HepG2 (cell line): ENCODE measurements around the gene TOMM22. TPM values are rescaled to one million over a fixed set of nuclear protein-coding genes. Genes with fewer than 3 reads are reported as not detected.
A peak's percentile ranks its signal among the peaks of the same experiment; 100 is the strongest.

ENCODE experiments used
- DPF2 ChIP-seq: sonication (generic); formaldehyde crosslinking; IDR thresholded peaks from 2 replicates; pipeline ENCODE4 v1.4.0; 2020; ENCODE audit warnings: mild to moderate bottlenecking, low read depth, missing genetic modification reagents, borderline replicate concordance
- IRX3 ChIP-seq: sonication (generic); formaldehyde crosslinking; IDR thresholded peaks from 2 replicates; pipeline ENCODE4 v1.8.1; 2023; ENCODE audit warnings: mild to moderate bottlenecking, low read depth, missing genetic modification reagents, borderline replicate concordance
- NR2F2 ChIP-seq: IDR thresholded peaks from 2 replicates; pipeline ENCODE4 v1.6.1; 2012; ENCODE audit warnings: low read depth, inconsistent platforms, borderline replicate concordance
- NR3C1 ChIP-seq: sonication (generic); formaldehyde crosslinking; IDR thresholded peaks from 2 replicates; pipeline ENCODE4 v1.4.0; 2020; ENCODE audit warnings: missing genetic modification reagents
- PHF20 ChIP-seq: sonication (generic); formaldehyde crosslinking; IDR thresholded peaks from 2 replicates; pipeline ENCODE4 v1.5.0; 2020; ENCODE audit warnings: mild to moderate bottlenecking, missing genetic modification reagents
- SALL2 ChIP-seq: sonication (generic); formaldehyde crosslinking; IDR thresholded peaks from 2 replicates; pipeline ENCODE4 v1.8.1; 2023; ENCODE audit warnings: mild to moderate bottlenecking, missing genetic modification reagents, inconsistent platforms
- SRSF1 ChIP-seq: fragments of 200-400 bp; formaldehyde crosslinking; optimal IDR thresholded peaks from 2 replicates; pipeline ENCODE3; 2017; ENCODE audit warnings: mild to moderate bottlenecking, low read depth, low read length, moderate library complexity
- XRCC5 ChIP-seq: fragments of 200-400 bp; formaldehyde crosslinking; optimal IDR thresholded peaks from 2 replicates; pipeline ENCODE3; 2017; ENCODE audit warnings: mild to moderate bottlenecking, low read length
- YEATS4 ChIP-seq: sonication (generic); formaldehyde crosslinking; IDR thresholded peaks from 2 replicates; pipeline ENCODE4 v1.4.0; 2020; ENCODE audit warnings: missing genetic modification reagents, borderline replicate concordance
- ZBTB38 ChIP-seq: sonication (generic); formaldehyde crosslinking; IDR thresholded peaks from 2 replicates; pipeline ENCODE4 v1.5.1; 2020; ENCODE audit warnings: mild to moderate bottlenecking, missing genetic modification reagents
- ZNF253 ChIP-seq: sonication (generic); formaldehyde crosslinking; IDR thresholded peaks from 2 replicates; pipeline ENCODE4 v1.8.0; 2022; ENCODE audit warnings: mild to moderate bottlenecking, missing genetic modification reagents, borderline replicate concordance
- polyA plus RNA-seq, 8 experiments: library from polyadenylated mRNA; depleted of rRNA in 3 of 8; stranded (reverse) in 7 of 8; unstranded in 1 of 8; fragments of >200 nt; fragmentation: Illumina TruSeq in 4 of 8; extraction: Trizol in 4 of 8; gene quantifications; 2 replicates each; pipeline versions ENCODE4 v1.2.1 to v1.2.3, GENCODE V29; 2011 to 2016; ENCODE audit warnings: low read depth in 4 of 8, missing spikeins in 1 of 8, mixed read lengths in 1 of 8; ENCODE audit not compliant: insufficient read depth in 1 of 8
- total RNA-seq, 5 experiments: library from RNA; depleted of rRNA; stranded (reverse); fragments of >200 nt; fragmentation: Illumina TruSeq; extraction: Trizol; gene quantifications; 2 replicates each; pipeline ENCODE4 v1.2.3, GENCODE V29; 2016; ENCODE audit warnings: low read depth in 1 of 5
- TF ChIP-seq, protein P1 (sequence below): sonication (generic); formaldehyde crosslinking; IDR thresholded peaks from 2 replicates; pipeline ENCODE4 v1.5.1; 2020; ENCODE audit warnings: mild to moderate bottlenecking, moderate library complexity, missing genetic modification reagents
- TF ChIP-seq, protein P2 (sequence below): sonication (generic); formaldehyde crosslinking; IDR thresholded peaks from 2 replicates; pipeline ENCODE4 v1.5.1; 2020; ENCODE audit warnings: missing genetic modification reagents, mild to moderate bottlenecking, borderline replicate concordance
- TF ChIP-seq, protein P3 (sequence below): sonication (generic); formaldehyde crosslinking; IDR thresholded peaks from 2 replicates; pipeline ENCODE4 v1.4.0; 2020; ENCODE audit warnings: missing genetic modification reagents
- TF ChIP-seq, protein P4 (sequence below): sonication (generic); formaldehyde crosslinking; IDR thresholded peaks from 2 replicates; pipeline ENCODE4 v1.4.0; 2020; ENCODE audit warnings: mild to moderate bottlenecking, missing genetic modification reagents
- TF ChIP-seq, protein P5 (sequence below): sonication (generic); formaldehyde crosslinking; IDR thresholded peaks from 2 replicates; pipeline ENCODE4 v1.9.0; 2021; ENCODE audit warnings: missing genetic modification reagents, borderline replicate concordance

TOMM22 gene
- total and polyA plus RNA-seq, 2 of the 13 experiments (the other 11 are each of a cell fraction or from before 2014, with no cell fraction given) = 46.9 to 118 TPM

DNA sequence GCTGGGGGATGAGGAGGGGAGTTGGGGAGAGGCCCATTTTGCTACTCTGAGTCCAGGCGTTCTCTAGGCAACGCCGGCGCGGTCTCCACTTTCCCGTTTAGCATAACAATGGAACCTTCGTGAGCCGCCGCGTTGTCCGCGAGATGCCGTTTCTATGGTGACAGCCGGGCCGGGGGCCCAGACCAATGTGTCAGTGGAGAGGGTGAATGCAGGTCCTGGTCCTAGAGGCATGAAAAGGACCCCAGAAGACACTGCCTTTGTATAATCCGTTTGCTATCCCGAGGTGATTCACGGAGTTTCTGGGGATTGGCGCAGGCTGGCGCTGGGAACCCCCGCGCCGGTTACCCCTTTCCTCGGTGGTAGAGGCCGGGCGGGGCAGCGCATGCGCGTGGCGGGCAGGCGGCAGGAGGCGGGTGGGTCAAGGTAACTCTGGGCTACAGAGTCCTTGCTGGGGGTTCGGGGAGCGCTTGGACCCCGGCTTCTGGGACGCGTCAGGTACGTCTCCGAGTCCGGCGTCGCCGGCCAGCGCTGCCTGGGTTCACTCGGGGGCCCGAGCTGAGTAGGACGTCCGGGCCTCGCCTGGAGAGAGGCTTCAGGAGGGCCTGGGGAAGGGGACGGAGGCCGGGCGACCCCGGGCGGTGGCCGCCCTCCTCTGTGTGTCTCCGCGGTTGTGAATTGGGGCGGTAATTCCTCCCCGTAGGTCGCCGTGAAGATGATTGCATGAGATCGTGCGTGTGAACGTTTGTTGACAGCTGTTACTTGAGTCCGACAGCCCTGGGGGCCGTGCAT, 25.3 kb upstream of the TOMM22 start, which contains the start of the genes CBY1 and FAM227A (continued):
- TF ChIP-seq, protein P1, sequence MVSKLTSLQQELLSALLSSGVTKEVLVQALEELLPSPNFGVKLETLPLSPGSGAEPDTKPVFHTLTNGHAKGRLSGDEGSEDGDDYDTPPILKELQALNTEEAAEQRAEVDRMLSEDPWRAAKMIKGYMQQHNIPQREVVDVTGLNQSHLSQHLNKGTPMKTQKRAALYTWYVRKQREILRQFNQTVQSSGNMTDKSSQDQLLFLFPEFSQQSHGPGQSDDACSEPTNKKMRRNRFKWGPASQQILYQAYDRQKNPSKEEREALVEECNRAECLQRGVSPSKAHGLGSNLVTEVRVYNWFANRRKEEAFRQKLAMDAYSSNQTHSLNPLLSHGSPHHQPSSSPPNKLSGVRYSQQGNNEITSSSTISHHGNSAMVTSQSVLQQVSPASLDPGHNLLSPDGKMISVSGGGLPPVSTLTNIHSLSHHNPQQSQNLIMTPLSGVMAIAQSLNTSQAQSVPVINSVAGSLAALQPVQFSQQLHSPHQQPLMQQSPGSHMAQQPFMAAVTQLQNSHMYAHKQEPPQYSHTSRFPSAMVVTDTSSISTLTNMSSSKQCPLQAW (CRISPR knock-in tag) = peak; percentile 70; the same call in 1 of the 2 replicates
- TF ChIP-seq, protein P2, sequence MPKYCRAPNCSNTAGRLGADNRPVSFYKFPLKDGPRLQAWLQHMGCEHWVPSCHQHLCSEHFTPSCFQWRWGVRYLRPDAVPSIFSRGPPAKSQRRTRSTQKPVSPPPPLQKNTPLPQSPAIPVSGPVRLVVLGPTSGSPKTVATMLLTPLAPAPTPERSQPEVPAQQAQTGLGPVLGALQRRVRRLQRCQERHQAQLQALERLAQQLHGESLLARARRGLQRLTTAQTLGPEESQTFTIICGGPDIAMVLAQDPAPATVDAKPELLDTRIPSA (CRISPR knock-in tag) = no peak
- TF ChIP-seq SRSF1 = no peak
- TF ChIP-seq, protein P3, sequence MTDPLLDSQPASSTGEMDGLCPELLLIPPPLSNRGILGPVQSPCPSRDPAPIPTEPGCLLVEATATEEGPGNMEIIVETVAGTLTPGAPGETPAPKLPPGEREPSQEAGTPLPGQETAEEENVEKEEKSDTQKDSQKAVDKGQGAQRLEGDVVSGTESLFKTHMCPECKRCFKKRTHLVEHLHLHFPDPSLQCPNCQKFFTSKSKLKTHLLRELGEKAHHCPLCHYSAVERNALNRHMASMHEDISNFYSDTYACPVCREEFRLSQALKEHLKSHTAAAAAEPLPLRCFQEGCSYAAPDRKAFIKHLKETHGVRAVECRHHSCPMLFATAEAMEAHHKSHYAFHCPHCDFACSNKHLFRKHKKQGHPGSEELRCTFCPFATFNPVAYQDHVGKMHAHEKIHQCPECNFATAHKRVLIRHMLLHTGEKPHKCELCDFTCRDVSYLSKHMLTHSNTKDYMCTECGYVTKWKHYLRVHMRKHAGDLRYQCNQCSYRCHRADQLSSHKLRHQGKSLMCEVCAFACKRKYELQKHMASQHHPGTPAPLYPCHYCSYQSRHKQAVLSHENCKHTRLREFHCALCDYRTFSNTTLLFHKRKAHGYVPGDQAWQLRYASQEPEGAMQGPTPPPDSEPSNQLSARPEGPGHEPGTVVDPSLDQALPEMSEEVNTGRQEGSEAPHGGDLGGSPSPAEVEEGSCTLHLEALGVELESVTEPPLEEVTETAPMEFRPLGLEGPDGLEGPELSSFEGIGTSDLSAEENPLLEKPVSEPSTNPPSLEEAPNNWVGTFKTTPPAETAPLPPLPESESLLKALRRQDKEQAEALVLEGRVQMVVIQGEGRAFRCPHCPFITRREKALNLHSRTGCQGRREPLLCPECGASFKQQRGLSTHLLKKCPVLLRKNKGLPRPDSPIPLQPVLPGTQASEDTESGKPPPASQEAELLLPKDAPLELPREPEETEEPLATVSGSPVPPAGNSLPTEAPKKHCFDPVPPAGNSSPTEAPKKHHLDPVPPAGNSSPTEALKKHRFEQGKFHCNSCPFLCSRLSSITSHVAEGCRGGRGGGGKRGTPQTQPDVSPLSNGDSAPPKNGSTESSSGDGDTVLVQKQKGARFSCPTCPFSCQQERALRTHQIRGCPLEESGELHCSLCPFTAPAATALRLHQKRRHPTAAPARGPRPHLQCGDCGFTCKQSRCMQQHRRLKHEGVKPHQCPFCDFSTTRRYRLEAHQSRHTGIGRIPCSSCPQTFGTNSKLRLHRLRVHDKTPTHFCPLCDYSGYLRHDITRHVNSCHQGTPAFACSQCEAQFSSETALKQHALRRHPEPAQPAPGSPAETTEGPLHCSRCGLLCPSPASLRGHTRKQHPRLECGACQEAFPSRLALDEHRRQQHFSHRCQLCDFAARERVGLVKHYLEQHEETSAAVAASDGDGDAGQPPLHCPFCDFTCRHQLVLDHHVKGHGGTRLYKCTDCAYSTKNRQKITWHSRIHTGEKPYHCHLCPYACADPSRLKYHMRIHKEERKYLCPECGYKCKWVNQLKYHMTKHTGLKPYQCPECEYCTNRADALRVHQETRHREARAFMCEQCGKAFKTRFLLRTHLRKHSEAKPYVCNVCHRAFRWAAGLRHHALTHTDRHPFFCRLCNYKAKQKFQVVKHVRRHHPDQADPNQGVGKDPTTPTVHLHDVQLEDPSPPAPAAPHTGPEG (CRISPR knock-in tag) = peak; percentile 63; the same call in 1 of the 2 replicates
- no peak; the same call in 1 of the 2 replicates for TF ChIP-seq ZBTB38 (CRISPR knock-in tag)
- no peak for TF ChIP-seq PHF20 (CRISPR knock-in tag)
- no peak for TF ChIP-seq ZNF253 (CRISPR knock-in tag)
- 0 out of 2 replicates have a peak, but pooled peaks have one; percentile 60 for TF ChIP-seq YEATS4 (CRISPR knock-in tag)
- no peak for TF ChIP-seq SALL2 (CRISPR knock-in tag)
- no peak for TF ChIP-seq XRCC5
- TF ChIP-seq NR2F2 = no peak
- TF ChIP-seq NR3C1 = no peak
- TF ChIP-seq, protein P4, sequence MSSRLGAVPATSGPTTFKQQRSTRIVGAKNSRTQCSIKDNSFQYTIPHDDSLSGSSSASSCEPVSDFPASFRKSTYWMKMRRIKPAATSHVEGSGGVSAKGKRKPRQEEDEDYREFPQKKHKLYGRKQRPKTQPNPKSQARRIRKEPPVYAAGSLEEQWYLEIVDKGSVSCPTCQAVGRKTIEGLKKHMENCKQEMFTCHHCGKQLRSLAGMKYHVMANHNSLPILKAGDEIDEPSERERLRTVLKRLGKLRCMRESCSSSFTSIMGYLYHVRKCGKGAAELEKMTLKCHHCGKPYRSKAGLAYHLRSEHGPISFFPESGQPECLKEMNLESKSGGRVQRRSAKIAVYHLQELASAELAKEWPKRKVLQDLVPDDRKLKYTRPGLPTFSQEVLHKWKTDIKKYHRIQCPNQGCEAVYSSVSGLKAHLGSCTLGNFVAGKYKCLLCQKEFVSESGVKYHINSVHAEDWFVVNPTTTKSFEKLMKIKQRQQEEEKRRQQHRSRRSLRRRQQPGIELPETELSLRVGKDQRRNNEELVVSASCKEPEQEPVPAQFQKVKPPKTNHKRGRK (CRISPR knock-in tag) = no peak
- TF ChIP-seq, protein P5, sequence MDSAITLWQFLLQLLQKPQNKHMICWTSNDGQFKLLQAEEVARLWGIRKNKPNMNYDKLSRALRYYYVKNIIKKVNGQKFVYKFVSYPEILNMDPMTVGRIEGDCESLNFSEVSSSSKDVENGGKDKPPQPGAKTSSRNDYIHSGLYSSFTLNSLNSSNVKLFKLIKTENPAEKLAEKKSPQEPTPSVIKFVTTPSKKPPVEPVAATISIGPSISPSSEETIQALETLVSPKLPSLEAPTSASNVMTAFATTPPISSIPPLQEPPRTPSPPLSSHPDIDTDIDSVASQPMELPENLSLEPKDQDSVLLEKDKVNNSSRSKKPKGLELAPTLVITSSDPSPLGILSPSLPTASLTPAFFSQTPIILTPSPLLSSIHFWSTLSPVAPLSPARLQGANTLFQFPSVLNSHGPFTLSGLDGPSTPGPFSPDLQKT = no peak; the same call in 1 of the 2 replicates
- TF ChIP-seq IRX3 = no peak
- TF ChIP-seq DPF2 (CRISPR knock-in tag) = no peak
